Activated naive CD8-positive, alpha-beta T cell treated with anti-CD3 and anti-CD28 coated beads, Interleukin-2, amount 10 ng/mL, durations not matched to agents 7 days and 5 days (primary cell): Measurements from ENCODE around the gene PSMB2. TPM values are rescaled to one million over a fixed set of nuclear protein-coding genes. Genes with fewer than 3 reads are reported as not detected.

Experiments used
- total RNA-seq, 2 experiments: library from RNA; stranded (reverse); gene quantifications; one replicate each; pipeline ENCODE4 v1.2.3, GENCODE V29; 2021

The PSMB2 gene
- total RNA-seq, 2 experiments from 2014 or later: 55.1 to 58.0 TPM

Other genes with a start within 250 kb of the PSMB2 start
- 10 to 100 TPM; 49.8 to 51.8 TPM for gene KIAA0319L, start 84.1 kb downstream of the PSMB2 start, total RNA-seq
- 10 to 100 TPM; 21.5 to 23.2 TPM for gene NCDN, start 83.7 kb downstream of the PSMB2 start, total RNA-seq
- gene TFAP2E, start 68.2 kb downstream of the PSMB2 start, total RNA-seq: 1 to 10 TPM; 1.2 to 1.8 TPM
- gene C1orf216, start 77.4 kb upstream of the PSMB2 start, total RNA-seq: 10 to 100 TPM; 12.3 to 13.7 TPM
- gene CLSPN, start 128.5 kb upstream of the PSMB2 start, total RNA-seq: 10 to 100 TPM; 49.6 to 49.7 TPM
- 10 to 100 TPM; 18.6 to 23.9 TPM for gene AGO4, start 166.5 kb upstream of the PSMB2 start, total RNA-seq
- gene AGO1, start 241.7 kb upstream of the PSMB2 start, total RNA-seq: 10 to 100 TPM; 24.0 to 24.8 TPM